Measurements from ENCODE around the gene USP48.

USP48 gene

GRCh38 chr1:21654209-21654608, 128.7 kb downstream of the USP48 start:
- no peak overlapping the region for H3K4me3 ChIP-seq (ENCODE audit: low read depth, low read length)
- TF ChIP-seq CTCF (IDR thresholded peaks at IDR 0.05; ENCODE audit: insufficient read depth, low read depth, low read length, missing control alignments) = no peak
- no peak for DNase-seq (ENCODE audit: low read depth)

- no peak for DNase-seq (ENCODE audit: low read depth)
- TF ChIP-seq CTCF (IDR thresholded peaks at IDR 0.05; ENCODE audit: insufficient read depth, low read depth, low read length, missing control alignments) = no peak
- no peak overlapping the region for H3K4me3 ChIP-seq (ENCODE audit: low read depth, low read length)
Measured at GRCh38 chr1:21653744-21654100, 129.2 kb downstream of the USP48 start.

- H3K4me3 ChIP-seq (ENCODE audit: low read depth, low read length) = no peak overlapping the region
- DNase-seq (ENCODE audit: low read depth) = no peak
- no peak for TF ChIP-seq CTCF (IDR thresholded peaks at IDR 0.05; ENCODE audit: insufficient read depth, low read depth, low read length, missing control alignments)
Measured at GRCh38 chr1:21652937-21653743, 129.8 kb downstream of the USP48 start.

GRCh38 chr1:21652101-21652936, 130.6 kb downstream of the USP48 start:
- TF ChIP-seq CTCF (IDR thresholded peaks at IDR 0.05; ENCODE audit: insufficient read depth, low read depth, low read length, missing control alignments) = no peak
- H3K4me3 ChIP-seq (ENCODE audit: low read depth, low read length) = no peak overlapping the region
- no peak for DNase-seq (ENCODE audit: low read depth)

GRCh38 chr1:21651214-21652042, 131.5 kb downstream of the USP48 start:
- no peak for TF ChIP-seq CTCF (IDR thresholded peaks at IDR 0.05; ENCODE audit: insufficient read depth, low read depth, low read length, missing control alignments)
- peak overlapping the region; percentile 18; the same call in 1 of the 2 replicates for H3K4me3 ChIP-seq (ENCODE audit: low read depth, low read length)
- no peak for DNase-seq (ENCODE audit: low read depth)

- no peak for DNase-seq (ENCODE audit: low read depth)
- TF ChIP-seq CTCF (IDR thresholded peaks at IDR 0.05; ENCODE audit: insufficient read depth, low read depth, low read length, missing control alignments) = no peak
- H3K4me3 ChIP-seq (ENCODE audit: low read depth, low read length) = no peak overlapping the region
Measured at GRCh38 chr1:21650400-21650799, 132.5 kb downstream of the USP48 start.
